WERI-Rb-1 (cell line): ENCODE measurements around the gene SRD5A2.
"Not testable (repeated sequence)": the region's sequence is repeated elsewhere in the genome, so short reads cannot be mapped to it uniquely, and the experiment has no call there.

Experiments
- DNase-seq: peaks from one replicate; pipeline ENCODE4 v3.0.0-alpha.2; 2020
- H3K27ac ChIP-seq: fragments of 250-450 bp; sonication (Bioruptor Pico); 2 replicates; pipeline ENCODE4 v1.5.1; 2020; ENCODE audit warnings: mild to moderate bottlenecking, moderate library complexity
- H3K27me3 ChIP-seq: fragments of 250-450 bp; sonication (Bioruptor Pico); 2 replicates; pipeline ENCODE4 v1.5.1; 2021; ENCODE audit warnings: mild to moderate bottlenecking, low read depth, moderate library complexity; ENCODE audit not compliant: insufficient read depth, severe bottlenecking
- H3K36me3 ChIP-seq: fragments of 250-450 bp; sonication (Bioruptor Pico); 2 replicates; pipeline ENCODE4 v1.5.1; 2020; ENCODE audit warnings: mild to moderate bottlenecking, moderate library complexity
- H3K4me3 ChIP-seq: 2 replicates; pipeline ENCODE4 v1.5.1; 2011; ENCODE audit warnings: low read depth, mild to moderate bottlenecking, control low read depth, low read length
- H3K9me3 ChIP-seq: fragments of 250-450 bp; sonication (Bioruptor Pico); 2 replicates; pipeline ENCODE4 v1.5.1; 2021; ENCODE audit warnings: mild to moderate bottlenecking, moderate library complexity; ENCODE audit not compliant: severe bottlenecking
- CTCF ChIP-seq: IDR thresholded peaks from 2 replicates; pipeline ENCODE4 v1.5.1; 2011; ENCODE audit warnings: low read depth, mild to moderate bottlenecking, control low read depth, inconsistent platforms, low read length

The SRD5A2 gene

GRCh38 chr2:31513553-31513952 is 67.2 kb downstream of the SRD5A2 start:
- H3K27me3 ChIP-seq, result peaks cover 23% of the 10 kb centered on the region
- no peak overlapping the region for H3K4me3 ChIP-seq
- H3K36me3 ChIP-seq, result no peaks in the 10 kb centered on the region
- no peak overlapping the region for H3K27ac ChIP-seq
- no peak for TF ChIP-seq CTCF
- no peak for DNase-seq
- no peaks in the 10 kb centered on the region for H3K9me3 ChIP-seq

- H3K27ac ChIP-seq, result no peak overlapping the region
- no peaks in the 10 kb centered on the region for H3K9me3 ChIP-seq
- TF ChIP-seq CTCF, result no peak
- no peak for DNase-seq
- no peak overlapping the region for H3K4me3 ChIP-seq
- H3K27me3 ChIP-seq, result peaks cover 7% of the 10 kb centered on the region
- no peaks in the 10 kb centered on the region for H3K36me3 ChIP-seq
Observed at GRCh38 chr2:31511376-31511775, 69.4 kb downstream of the SRD5A2 start.

DNA sequence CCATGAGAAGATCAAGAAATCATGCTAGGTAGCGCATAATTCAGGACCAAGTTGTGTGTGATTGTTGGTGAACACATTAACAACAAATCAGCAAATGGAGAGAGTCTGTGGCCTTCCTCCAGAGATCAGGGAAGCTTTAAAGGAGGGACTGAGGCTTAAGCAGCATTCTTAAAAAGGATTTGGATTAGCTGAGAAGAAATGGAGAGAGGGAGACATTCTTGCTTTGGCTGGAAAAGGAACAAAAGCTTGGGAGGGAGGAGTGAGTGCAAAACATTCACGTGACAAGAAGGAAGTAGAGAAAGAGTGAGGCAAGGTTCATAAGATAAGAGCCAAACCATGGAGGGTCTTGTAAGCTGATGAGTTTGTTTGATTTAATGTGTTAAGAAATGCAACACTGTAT is 75.6 kb downstream of the SRD5A2 start:
- no peak overlapping the region for H3K27ac ChIP-seq
- DNase-seq, result no peak
- no peaks in the 10 kb centered on the region for H3K36me3 ChIP-seq
- no peak overlapping the region for H3K4me3 ChIP-seq
- no peak for TF ChIP-seq CTCF
- H3K27me3 ChIP-seq, result no peaks in the 10 kb centered on the region
- peaks cover 2% of the 10 kb centered on the region for H3K9me3 ChIP-seq

GRCh38 chr2:31504311-31504710 is 76.4 kb downstream of the SRD5A2 start:
- TF ChIP-seq CTCF, result no peak
- Histone ChIP-seq H3K27ac (no peak overlapping the region), H3K9me3 (peaks cover 2% of the 10 kb centered on the region), H3K27me3 (peaks cover 3% of the 10 kb centered on the region), H3K36me3 (no peaks in the 10 kb centered on the region), H3K4me3 (no peak overlapping the region)
- no peak for DNase-seq

DNA sequence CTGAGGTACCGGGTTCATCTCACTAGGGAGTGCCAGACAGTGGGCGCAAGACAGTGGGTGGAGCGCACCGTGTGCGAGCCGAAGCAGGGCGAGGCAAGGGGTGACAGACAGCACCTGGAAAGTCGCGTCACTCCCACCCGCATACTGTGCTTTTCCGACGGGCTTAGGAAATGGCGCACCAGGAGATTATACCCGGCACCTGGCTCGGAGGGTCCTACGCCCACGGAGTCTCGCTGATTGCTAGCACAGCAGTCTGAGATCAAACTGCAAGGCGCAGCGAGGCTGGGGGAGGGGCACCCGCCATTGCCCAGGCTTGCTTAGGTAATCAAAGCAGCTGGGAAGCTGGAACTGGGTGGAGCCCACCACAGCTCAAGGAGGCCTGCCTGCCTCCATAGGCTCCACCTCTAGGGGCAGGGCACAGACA is 84.3 kb downstream of the SRD5A2 start:
- H3K27me3 ChIP-seq, result not testable (repeated sequence)

DNA sequence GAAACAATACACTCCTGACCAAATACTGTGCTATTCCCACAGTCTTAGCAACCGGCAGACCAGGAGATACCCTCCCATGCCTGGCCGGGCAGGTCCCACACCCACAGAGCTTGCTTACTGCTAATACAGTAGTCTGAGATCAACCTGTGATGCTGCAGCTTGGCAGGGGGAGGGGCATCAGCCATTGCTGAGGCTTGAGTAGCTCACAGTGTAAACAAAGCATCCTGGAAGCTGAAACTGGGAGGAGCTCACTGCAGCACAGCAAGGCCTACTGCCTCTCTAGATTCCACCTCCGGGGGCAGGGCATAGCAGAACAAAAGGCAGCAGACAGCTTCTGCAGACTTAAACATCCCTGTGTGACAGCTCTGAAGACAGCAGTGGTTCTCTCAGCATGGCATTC is 91.4 kb downstream of the SRD5A2 start:
- H3K27me3 ChIP-seq, result peaks cover 19% of the 10 kb centered on the region
- not testable (repeated sequence) for H3K36me3 ChIP-seq, H3K27ac ChIP-seq, H3K4me3 ChIP-seq, H3K9me3 ChIP-seq
- peak; percentile 49 for DNase-seq

More for the DNA sequence above, 84.3 kb downstream of the SRD5A2 start:
- H3K4me3 ChIP-seq, H3K36me3 ChIP-seq, H3K9me3 ChIP-seq, H3K27ac ChIP-seq, DNase-seq: not testable (repeated sequence)

DNA sequence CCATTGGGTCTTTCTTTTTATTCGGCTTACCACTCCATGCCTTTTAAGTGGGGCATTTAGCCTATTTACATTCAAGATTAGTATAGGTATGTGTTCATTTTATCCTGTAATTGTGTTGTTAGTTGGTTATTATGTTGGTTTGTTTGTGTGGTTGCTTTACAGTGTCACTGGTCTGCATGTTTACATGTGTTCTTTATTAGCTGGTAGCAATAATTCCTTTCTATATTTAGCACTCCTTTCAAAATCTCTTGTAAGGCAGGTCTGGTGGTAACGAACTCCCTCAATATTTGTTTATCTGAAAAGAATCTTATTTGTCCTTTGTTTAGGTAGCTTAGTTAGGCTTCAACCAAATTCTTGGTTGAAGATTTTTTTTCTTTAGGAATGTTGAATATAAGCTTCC is 97.5 kb downstream of the SRD5A2 start:
- TF ChIP-seq CTCF, result no peak
- Histone ChIP-seq H3K27me3 (peaks cover 27% of the 10 kb centered on the region), H3K27ac (no peak overlapping the region), H3K36me3 (no peaks in the 10 kb centered on the region), H3K4me3 (no peak overlapping the region), H3K9me3 (no peaks in the 10 kb centered on the region)
- no peak for DNase-seq
